GM21786 (cell line): Measurements from ENCODE around the gene ADPGK.
"Not testable (repeated sequence)": the region's sequence is repeated elsewhere in the genome, so short reads cannot be mapped to it uniquely, and the experiment has no call there.

ENCODE experiments used
- ATAC-seq: cut with Tn5 transposase; IDR thresholded peaks from one replicate; pipeline ENCODE4 v1.9.1; 2021; ENCODE audit not compliant: unreplicated experiment

Gene ADPGK

GRCh38 chr15:72783640-72784455 is at the start of gene ADPGK:
TSS of gene ADPGK (minus strand) at chr15:72783758. CDS start at chr15:72783691, 67 bp downstream.
- peak; percentile 68 for ATAC-seq

GRCh38 chr15:72827226-72827625 is 43.7 kb upstream of the ADPGK start:
- ATAC-seq: no peak

- no peak for ATAC-seq
Observed at GRCh38 chr15:72826611-72827010, 43.1 kb upstream of the ADPGK start.

GRCh38 chr15:72825829-72826228 is 42.3 kb upstream of the ADPGK start:
- no peak for ATAC-seq

- no peak for ATAC-seq
Observed at GRCh38 chr15:72824781-72825180, 41.2 kb upstream of the ADPGK start.

- ATAC-seq: no peak
Observed at GRCh38 chr15:72824112-72824511, 40.6 kb upstream of the ADPGK start.

- ATAC-seq: no peak
Observed at GRCh38 chr15:72820278-72820677, 36.7 kb upstream of the ADPGK start.

- ATAC-seq: no peak
Observed at GRCh38 chr15:72818632-72819031, 35.1 kb upstream of the ADPGK start.

GRCh38 chr15:72813345-72814004 is 29.9 kb upstream of the ADPGK start:
- ATAC-seq: no peak

GRCh38 chr15:72809329-72809728 is 25.8 kb upstream of the ADPGK start:
- ATAC-seq: no peak

GRCh38 chr15:72807346-72807745 is 23.8 kb upstream of the ADPGK start:
- ATAC-seq: not testable (repeated sequence)

GRCh38 chr15:72803006-72803405 is 19.4 kb upstream of the ADPGK start:
- ATAC-seq: no peak

GRCh38 chr15:72801590-72802325 is 18.2 kb upstream of the ADPGK start:
- no peak for ATAC-seq

- no peak for ATAC-seq
Observed at GRCh38 chr15:72800833-72801481, 17.4 kb upstream of the ADPGK start.

GRCh38 chr15:72797834-72798233 is 14.3 kb upstream of the ADPGK start:
- ATAC-seq: no peak

GRCh38 chr15:72797338-72797689 is 13.8 kb upstream of the ADPGK start:
- no peak for ATAC-seq

GRCh38 chr15:72796515-72797337 is 13.2 kb upstream of the ADPGK start:
- ATAC-seq: no peak

GRCh38 chr15:72796210-72796514 is 12.6 kb upstream of the ADPGK start:
- ATAC-seq: no peak

GRCh38 chr15:72793766-72794660 is 10.5 kb upstream of the ADPGK start:
- no peak for ATAC-seq

GRCh38 chr15:72792431-72792830 is 8.9 kb upstream of the ADPGK start:
- ATAC-seq: no peak
